Measurements from ENCODE around the gene FAM133A.

FAM133A gene

GRCh38 chrX:93673869-93674271 is at the start of gene FAM133A:
Gene FAM133A (plus strand): TSS chrX:93674206. CDS start chrX:93709420, 35,214 bp downstream.
- Histone ChIP-seq H3K4me1 (no peaks in the 10 kb centered on the region), H3K9ac (no peak within 1 kb of the TSS), H3K27ac (no peak within 1 kb of the TSS), H3K9me3 (peaks cover 6% of the 10 kb centered on the region), H3K4me3 (no peak within 1 kb of the TSS), H3K27me3 (peaks cover 69% of the 10 kb centered on the region), H3K36me3 (no peaks in the 10 kb centered on the region), H4K20me1 (peaks cover 16% of the 10 kb centered on the region; the same call in 1 of the 2 replicates), H3K4me2 (no peak within 1 kb of the TSS)
- no peak for TF ChIP-seq Cebpa-rat (IDR thresholded peaks at IDR 0.05)

DNA sequence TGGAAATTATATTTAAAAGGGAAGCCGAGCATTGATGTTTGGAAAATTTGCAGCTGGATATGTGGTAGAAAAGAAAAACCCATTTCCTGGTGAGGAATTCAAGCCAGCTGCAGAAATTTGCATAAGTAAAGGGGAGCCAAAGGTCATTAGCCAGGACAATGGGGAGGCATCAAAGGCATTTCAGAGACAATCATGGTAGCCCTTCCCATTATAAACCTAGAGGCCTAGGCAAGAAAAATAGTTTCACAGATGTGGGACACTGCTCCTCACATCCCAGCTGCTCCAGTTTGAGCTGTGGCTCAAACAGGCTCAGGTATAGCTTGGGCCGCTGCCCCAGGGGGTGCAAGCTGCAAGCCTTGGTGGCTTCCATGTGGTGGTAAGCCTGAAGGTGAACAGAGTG is 36.4 kb upstream of the FAM133A start:
- Histone ChIP-seq H3K9ac (no peak overlapping the region), H3K4me2 (no peak overlapping the region), H3K36me3 (no peaks in the 10 kb centered on the region), H3K4me3 (no peak overlapping the region), H3K27me3 (peaks cover 36% of the 10 kb centered on the region), H3K4me1 (no peaks in the 10 kb centered on the region), H4K20me1 (no peaks in the 10 kb centered on the region), H3K27ac (no peak overlapping the region), H3K9me3 (no peaks in the 10 kb centered on the region)
- no peak for TF ChIP-seq Cebpa-rat (IDR thresholded peaks at IDR 0.05)

DNA sequence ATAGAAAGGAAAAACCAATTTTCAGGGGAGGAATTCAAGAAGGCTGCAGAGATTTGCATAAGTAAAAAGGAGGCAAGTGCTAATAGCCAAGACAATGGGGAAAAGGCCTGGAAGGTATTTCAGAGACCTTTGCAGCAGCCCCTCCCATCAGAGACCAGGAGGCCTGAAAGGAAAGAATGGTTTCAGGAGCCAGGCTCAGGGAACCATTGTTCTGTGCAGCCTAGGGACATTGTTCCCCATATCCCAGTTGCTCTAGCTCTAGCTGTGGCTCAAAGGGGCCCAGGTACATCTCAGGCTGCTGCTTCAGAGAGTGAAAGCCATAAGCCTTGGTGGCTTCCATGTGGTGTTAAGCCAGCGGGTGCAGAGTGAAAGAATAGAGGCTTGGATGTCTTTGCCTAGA is 24.6 kb upstream of the FAM133A start:
- H3K4me1 ChIP-seq = no peaks in the 10 kb centered on the region
- H3K4me2 ChIP-seq = no peak overlapping the region
- no peak overlapping the region for H3K4me3 ChIP-seq
- H4K20me1 ChIP-seq = no peaks in the 10 kb centered on the region
- TF ChIP-seq Cebpa-rat (IDR thresholded peaks at IDR 0.05) = no peak
- no peaks in the 10 kb centered on the region for H3K36me3 ChIP-seq
- H3K9ac ChIP-seq = no peak overlapping the region
- H3K27ac ChIP-seq = no peak overlapping the region
- peaks cover 12% of the 10 kb centered on the region for H3K9me3 ChIP-seq
- H3K27me3 ChIP-seq = peaks cover 57% of the 10 kb centered on the region

DNA sequence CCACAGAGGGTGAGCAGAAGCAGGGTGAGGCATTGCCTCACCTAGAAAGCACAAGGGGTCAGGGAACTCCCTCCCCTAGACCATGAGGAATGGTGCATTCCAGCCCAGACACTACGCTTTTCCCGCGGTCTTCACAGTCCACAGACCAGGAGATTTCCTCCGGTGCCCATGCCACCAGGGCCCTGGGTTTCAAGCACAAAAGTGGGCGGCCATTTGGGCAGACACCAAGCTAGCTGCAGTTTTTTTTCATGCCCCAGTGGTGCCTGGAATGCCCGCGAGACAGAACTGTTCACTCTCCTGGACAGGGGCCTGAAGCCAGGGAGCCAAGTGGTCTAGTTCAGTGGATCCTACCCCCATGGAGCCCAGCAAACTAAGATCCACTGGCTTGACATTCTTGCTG is 13.4 kb upstream of the FAM133A start:
- no peaks in the 10 kb centered on the region for H3K36me3 ChIP-seq
- peaks cover 65% of the 10 kb centered on the region for H3K27me3 ChIP-seq
- no peak overlapping the region for H3K4me2 ChIP-seq
- TF ChIP-seq Cebpa-rat (IDR thresholded peaks at IDR 0.05) = no peak
- no peaks in the 10 kb centered on the region for H4K20me1 ChIP-seq
- H3K9ac ChIP-seq = no peak overlapping the region
- no peaks in the 10 kb centered on the region for H3K9me3 ChIP-seq
- no peak overlapping the region for H3K27ac ChIP-seq
- H3K4me1 ChIP-seq = no peaks in the 10 kb centered on the region
- no peak overlapping the region for H3K4me3 ChIP-seq

DNA sequence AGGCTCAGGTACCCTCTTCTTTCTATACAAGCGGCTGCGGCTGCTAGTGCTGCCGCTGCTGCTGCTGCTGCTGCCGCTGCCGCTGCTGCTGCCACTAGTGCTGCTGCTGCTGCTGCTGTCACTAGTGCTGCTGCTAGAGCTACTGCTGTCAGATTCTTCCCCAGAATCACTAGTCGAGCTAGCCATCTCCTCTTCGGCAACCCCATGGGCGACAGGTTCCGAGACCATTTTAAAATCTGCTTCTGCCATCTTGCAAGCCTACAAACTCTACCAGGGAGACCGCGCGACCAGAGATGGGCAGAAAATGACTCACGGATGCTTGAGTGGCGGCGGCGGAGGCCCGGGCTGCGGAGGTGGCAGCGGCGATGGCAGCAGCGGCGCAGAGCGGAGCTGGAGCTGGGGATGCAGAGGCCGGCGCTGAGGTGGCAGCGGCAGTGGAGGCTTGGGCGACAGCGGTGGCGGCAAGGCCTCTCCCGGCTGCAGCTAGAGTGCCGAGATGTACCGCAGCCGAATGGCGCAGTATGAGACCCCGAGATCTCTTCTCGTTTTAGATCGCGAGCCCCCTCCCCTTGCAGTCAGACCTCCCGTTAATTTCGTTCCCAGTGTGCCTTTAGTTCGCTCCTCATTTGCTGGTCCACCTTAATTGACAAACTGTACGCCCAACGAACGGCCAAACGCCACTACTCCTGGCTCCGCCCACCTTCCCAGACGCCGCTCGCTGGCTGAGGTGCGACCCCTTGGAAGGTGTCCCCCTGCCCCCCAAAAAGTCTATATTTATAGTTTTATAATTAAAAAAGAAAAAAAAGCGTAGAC is 744 bp upstream of the FAM133A start, which contains the start of gene NAP1L3:
TSS of gene NAP1L3 (minus strand) at position 523 of the 813 bp plus-strand sequence. CDS start at position 249, 274 bp downstream.
- H3K9ac ChIP-seq = no peak within 1 kb of the TSS
- no peak within 1 kb of the TSS for H3K27ac ChIP-seq
- no peak within 1 kb of the TSS for H3K4me3 ChIP-seq
- H3K4me2 ChIP-seq = no peak within 1 kb of the TSS
- H3K9me3 ChIP-seq = peaks cover 6% of the 10 kb centered on the region
- no peaks in the 10 kb centered on the region for H3K4me1 ChIP-seq
- TF ChIP-seq Cebpa-rat (IDR thresholded peaks at IDR 0.05) = no peak
- H3K27me3 ChIP-seq = peaks cover 70% of the 10 kb centered on the region
- H3K36me3 ChIP-seq = no peaks in the 10 kb centered on the region
- peaks cover 22% of the 10 kb centered on the region; the same call in 1 of the 2 replicates for H4K20me1 ChIP-seq

DNA sequence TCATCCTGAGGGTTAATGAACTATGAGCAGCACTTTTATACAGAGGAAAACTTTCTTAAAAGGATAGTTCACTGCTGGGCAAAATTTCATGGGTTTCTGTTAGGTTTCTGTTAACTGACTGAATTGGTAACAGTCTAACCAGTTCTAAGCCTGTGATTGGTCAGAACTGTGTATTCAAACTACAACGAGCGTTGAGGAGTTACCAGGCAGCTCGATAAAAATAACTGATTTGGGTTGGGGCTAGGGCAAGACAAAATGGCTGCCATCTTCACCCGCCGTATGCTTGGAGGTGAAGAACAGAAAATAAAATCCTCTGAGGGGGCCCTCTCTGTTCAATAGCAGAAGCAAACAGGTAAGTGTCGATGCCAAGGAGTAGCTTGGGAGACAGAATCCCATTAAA is 22.0 kb downstream of the FAM133A start:
- H3K4me1 ChIP-seq = no peaks in the 10 kb centered on the region
- no peaks in the 10 kb centered on the region for H3K9me3 ChIP-seq
- H3K36me3 ChIP-seq = no peaks in the 10 kb centered on the region
- H3K27me3 ChIP-seq = peaks cover 76% of the 10 kb centered on the region
- H4K20me1 ChIP-seq = no peaks in the 10 kb centered on the region
- no peak overlapping the region for H3K4me2 ChIP-seq
- no peak overlapping the region for H3K9ac ChIP-seq
- H3K4me3 ChIP-seq = no peak overlapping the region
- no peak overlapping the region for H3K27ac ChIP-seq
- no peak for TF ChIP-seq Cebpa-rat (IDR thresholded peaks at IDR 0.05)

- Histone ChIP-seq H3K36me3 (no peaks in the 10 kb centered on the region), H3K27me3 (peaks cover 87% of the 10 kb centered on the region), H3K4me1 (no peaks in the 10 kb centered on the region), H3K9me3 (no peaks in the 10 kb centered on the region), H4K20me1 (no peaks in the 10 kb centered on the region), H3K4me3 (no peak overlapping the region), H3K4me2 (no peak overlapping the region), H3K9ac (no peak overlapping the region), H3K27ac (no peak overlapping the region)
- TF ChIP-seq Cebpa-rat (IDR thresholded peaks at IDR 0.05) = no peak
Measured at GRCh38 chrX:93703701-93704100, 29.7 kb downstream of the FAM133A start.

DNA sequence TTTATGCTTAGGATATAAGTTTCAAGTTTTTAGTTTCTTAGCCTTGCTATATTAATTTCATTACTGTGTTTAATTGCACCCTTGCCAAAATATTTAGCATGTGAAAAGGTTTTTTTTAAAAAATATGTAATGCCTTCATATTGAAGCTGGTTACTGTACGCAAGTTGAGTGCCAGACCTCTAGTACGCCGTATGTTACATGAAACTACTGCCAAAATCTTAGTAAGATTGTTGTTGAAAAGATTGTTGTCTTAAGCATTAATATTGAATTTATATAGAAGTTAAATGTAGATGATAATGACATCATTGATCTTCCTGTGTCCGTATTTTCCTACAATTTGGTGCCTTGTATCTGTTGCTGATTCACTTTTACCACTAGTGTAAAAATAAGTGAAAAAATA is 37.1 kb downstream of the FAM133A start:
- H3K4me2 ChIP-seq = no peak overlapping the region
- no peaks in the 10 kb centered on the region for H3K9me3 ChIP-seq
- no peak overlapping the region for H3K4me3 ChIP-seq
- H3K9ac ChIP-seq = no peak overlapping the region
- no peaks in the 10 kb centered on the region for H3K36me3 ChIP-seq
- H3K4me1 ChIP-seq = no peaks in the 10 kb centered on the region
- H4K20me1 ChIP-seq = no peaks in the 10 kb centered on the region
- H3K27ac ChIP-seq = no peak overlapping the region
- no peak for TF ChIP-seq Cebpa-rat (IDR thresholded peaks at IDR 0.05)
- H3K27me3 ChIP-seq = peaks cover 57% of the 10 kb centered on the region

- Histone ChIP-seq H4K20me1 (no peaks in the 10 kb centered on the region), H3K36me3 (no peaks in the 10 kb centered on the region), H3K27me3 (peaks cover 57% of the 10 kb centered on the region), H3K4me1 (no peaks in the 10 kb centered on the region), H3K27ac (no peak overlapping the region), H3K9ac (no peak overlapping the region), H3K4me2 (no peak overlapping the region), H3K4me3 (no peak overlapping the region), H3K9me3 (no peaks in the 10 kb centered on the region)
- TF ChIP-seq Cebpa-rat (IDR thresholded peaks at IDR 0.05) = no peak
Measured at GRCh38 chrX:93741811-93742210, 67.8 kb downstream of the FAM133A start.

- Histone ChIP-seq H3K9ac (no peak overlapping the region), H3K27ac (no peak overlapping the region), H3K36me3 (no peaks in the 10 kb centered on the region), H3K27me3 (peaks cover 83% of the 10 kb centered on the region), H3K4me3 (no peak overlapping the region), H3K9me3 (no peaks in the 10 kb centered on the region), H3K4me1 (no peaks in the 10 kb centered on the region), H3K4me2 (no peak overlapping the region), H4K20me1 (no peaks in the 10 kb centered on the region)
- TF ChIP-seq Cebpa-rat (IDR thresholded peaks at IDR 0.05) = no peak
Measured at GRCh38 chrX:93760163-93760562, 86.2 kb downstream of the FAM133A start.

Data from BLaER1 (cell line).